Hepatocyte (in vitro differentiated cells): ENCODE measurements around the gene SFRP5. TPM values are rescaled to one million over a fixed set of nuclear protein-coding genes. Genes with fewer than 3 reads are reported as not detected.

Experiments
- DNase-seq: peaks from one replicate; pipeline ENCODE4 v3.0.0-alpha.2; 2016; ENCODE audit warnings: low spot score
- H2AFZ ChIP-seq: fragments of 200-600 bp; sonication (generic); 2 replicates; pipeline ENCODE4 v1.6.0; 2016; ENCODE audit warnings: antibody characterized with exemption, mild to moderate bottlenecking
- H3K27ac ChIP-seq: fragments of 200-600 bp; sonication (generic); 2 replicates; pipeline ENCODE4 v1.5.1; 2016; ENCODE audit warnings: mild to moderate bottlenecking
- H3K27me3 ChIP-seq: fragments of 200-600 bp; sonication (generic); 2 replicates; pipeline ENCODE4 v1.6.1; 2016
- H3K36me3 ChIP-seq: fragments of 200-600 bp; sonication (generic); replicated peaks from 2 replicates; pipeline ENCODE4 v1.5.1; 2016; ENCODE audit warnings: low read depth; ENCODE audit not compliant: insufficient read depth
- H3K4me1 ChIP-seq: fragments of 200-600 bp; sonication (generic); 2 replicates; pipeline ENCODE4 v1.5.1; 2016; ENCODE audit warnings: mild to moderate bottlenecking, moderate library complexity; ENCODE audit not compliant: insufficient read depth
- H3K4me2 ChIP-seq: fragments of 200-600 bp; sonication (generic); 2 replicates; pipeline ENCODE4 v1.6.0; 2016
- H3K4me3 ChIP-seq: fragments of 200-600 bp; sonication (generic); 2 replicates; pipeline ENCODE4 v1.5.1; 2016; ENCODE audit warnings: mild to moderate bottlenecking
- H3K79me2 ChIP-seq: fragments of 200-600 bp; sonication (generic); 2 replicates; pipeline ENCODE4 v1.6.0; 2017; ENCODE audit warnings: mild to moderate bottlenecking
- H3K9me2 ChIP-seq: fragments of 200-600 bp; sonication (generic); replicated peaks from 2 replicates; pipeline ENCODE4 v1.6.0; 2017; ENCODE audit warnings: mild to moderate bottlenecking; ENCODE audit not compliant: insufficient read depth
- H3K9me3 ChIP-seq: fragments of 200-600 bp; sonication (generic); 2 replicates; pipeline ENCODE4 v1.5.1; 2016; ENCODE audit warnings: low read depth, mild to moderate bottlenecking
- H4K20me1 ChIP-seq: fragments of 200-600 bp; sonication (generic); 2 replicates; pipeline ENCODE4 v1.6.0; 2016; ENCODE audit warnings: mild to moderate bottlenecking; ENCODE audit not compliant: insufficient read depth, poor library complexity, severe bottlenecking
- EZH2 ChIP-seq: fragments of 200-600 bp; sonication (generic); IDR thresholded peaks from 2 replicates; pipeline ENCODE4 v1.6.1; 2016; ENCODE audit warnings: antibody characterized with exemption, mild to moderate bottlenecking, borderline replicate concordance
- EZH2phosphoT487 ChIP-seq: fragments of 200-600 bp; sonication (generic); IDR thresholded peaks from one replicate; pipeline ENCODE4 v1.6.1; 2018; ENCODE audit warnings: antibody characterized with exemption, mild to moderate bottlenecking, low read depth, moderate library complexity; ENCODE audit not compliant: unreplicated experiment, severe bottlenecking
- WGBS: methylation state at CpG from one replicate; pipeline ENCODE4 v1.1.6; 2016; ENCODE audit warnings: low lambda C conversion rate; ENCODE audit errors: missing lambda C conversion rate; 5-methylcytosine and 5-hydroxymethylcytosine counted together
- polyA plus RNA-seq: library from polyadenylated mRNA; unstranded; fragments of >200 nt; fragmentation: Nextera tagmentation; extraction: Ambion mirVana; gene quantifications from 2 replicates; pipeline ENCODE4 v1.2.1, GENCODE V29; 2016
- total RNA-seq: library from RNA; depleted of rRNA; stranded (reverse); fragments of >200 nt; gene quantifications from 2 replicates; pipeline ENCODE4 v1.2.3, GENCODE V29; 2014
- TF ChIP-seq, protein P1 (sequence below): fragments of 200-600 bp; sonication (generic); IDR thresholded peaks from 2 replicates; pipeline ENCODE4 v1.5.1; 2016; ENCODE audit warnings: antibody characterized with exemption, mild to moderate bottlenecking; ENCODE audit not compliant: poor library complexity

SFRP5 gene
- total and polyA plus RNA-seq, 2 experiments from 2014 or later = 17.2 to 48.9 TPM

DNA sequence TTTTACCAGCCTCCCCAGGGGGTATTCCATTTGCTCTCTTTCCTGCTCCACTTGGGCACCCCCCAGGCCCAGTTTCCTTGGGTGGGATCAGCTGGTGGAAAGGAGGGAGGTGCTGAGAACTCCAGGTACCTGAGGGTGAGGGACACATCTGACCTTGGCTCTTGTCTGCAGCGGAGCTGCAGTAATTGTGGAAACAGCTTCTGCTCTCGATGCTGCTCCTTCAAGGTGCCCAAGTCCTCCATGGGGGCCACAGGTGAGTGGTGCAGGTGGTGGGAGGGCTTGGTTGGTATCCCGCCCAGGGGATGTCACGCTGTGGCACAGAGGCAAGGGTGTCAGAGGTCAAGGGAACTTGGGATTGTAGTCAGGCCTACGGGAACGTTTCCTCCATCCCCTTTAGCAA is 14.3 kb downstream of the SFRP5 start:
- no peaks in the 10 kb centered on the region for H3K9me2 ChIP-seq
- H3K27me3 ChIP-seq = no peaks in the 10 kb centered on the region
- DNase-seq = no peak
- 99% methylated on average over 6 of the region's 6 CpGs for WGBS
- H3K4me2 ChIP-seq = no peak overlapping the region
- no peaks in the 10 kb centered on the region for H4K20me1 ChIP-seq
- H3K9me3 ChIP-seq = no peaks in the 10 kb centered on the region
- no peak overlapping the region for H2AFZ ChIP-seq
- no peaks in the 10 kb centered on the region for H3K4me1 ChIP-seq
- H3K27ac ChIP-seq = no peak overlapping the region
- no peaks in the 10 kb centered on the region for H3K36me3 ChIP-seq
- no peaks in the 10 kb centered on the region for H3K79me2 ChIP-seq
- no peak for TF ChIP-seq EZH2phosphoT487
- TF ChIP-seq, protein P1, sequence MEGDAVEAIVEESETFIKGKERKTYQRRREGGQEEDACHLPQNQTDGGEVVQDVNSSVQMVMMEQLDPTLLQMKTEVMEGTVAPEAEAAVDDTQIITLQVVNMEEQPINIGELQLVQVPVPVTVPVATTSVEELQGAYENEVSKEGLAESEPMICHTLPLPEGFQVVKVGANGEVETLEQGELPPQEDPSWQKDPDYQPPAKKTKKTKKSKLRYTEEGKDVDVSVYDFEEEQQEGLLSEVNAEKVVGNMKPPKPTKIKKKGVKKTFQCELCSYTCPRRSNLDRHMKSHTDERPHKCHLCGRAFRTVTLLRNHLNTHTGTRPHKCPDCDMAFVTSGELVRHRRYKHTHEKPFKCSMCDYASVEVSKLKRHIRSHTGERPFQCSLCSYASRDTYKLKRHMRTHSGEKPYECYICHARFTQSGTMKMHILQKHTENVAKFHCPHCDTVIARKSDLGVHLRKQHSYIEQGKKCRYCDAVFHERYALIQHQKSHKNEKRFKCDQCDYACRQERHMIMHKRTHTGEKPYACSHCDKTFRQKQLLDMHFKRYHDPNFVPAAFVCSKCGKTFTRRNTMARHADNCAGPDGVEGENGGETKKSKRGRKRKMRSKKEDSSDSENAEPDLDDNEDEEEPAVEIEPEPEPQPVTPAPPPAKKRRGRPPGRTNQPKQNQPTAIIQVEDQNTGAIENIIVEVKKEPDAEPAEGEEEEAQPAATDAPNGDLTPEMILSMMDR = no peak
- no peak for TF ChIP-seq EZH2
- no peak overlapping the region for H3K4me3 ChIP-seq

DNA sequence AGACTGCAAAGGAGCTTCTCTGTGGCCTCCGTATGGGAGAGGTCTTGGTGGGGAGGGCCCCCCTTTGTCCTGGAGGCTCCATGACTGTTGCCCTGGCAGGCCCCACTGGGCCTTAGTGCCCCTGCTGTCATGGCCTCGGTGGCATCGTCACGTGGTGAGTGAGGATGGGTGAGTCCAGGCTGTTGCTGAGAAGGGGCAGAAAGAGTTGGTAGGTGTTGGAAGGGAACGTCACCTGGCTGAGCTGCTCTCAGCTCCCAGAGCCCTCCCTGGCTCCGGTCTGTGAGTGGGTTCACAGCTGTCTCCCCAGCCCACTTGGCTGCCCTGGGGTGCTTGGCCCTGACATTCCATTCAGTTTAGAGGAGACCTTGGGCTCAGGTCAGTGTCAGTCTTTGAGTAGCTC is 16.1 kb downstream of the SFRP5 start:
- no peaks in the 10 kb centered on the region for H4K20me1 ChIP-seq
- 98% methylated on average over 6 of the region's 6 CpGs for WGBS
- H3K27ac ChIP-seq = no peak overlapping the region
- H3K79me2 ChIP-seq = no peaks in the 10 kb centered on the region
- no peak for DNase-seq
- no peaks in the 10 kb centered on the region for H3K27me3 ChIP-seq
- no peak overlapping the region for H3K4me2 ChIP-seq
- H3K36me3 ChIP-seq = no peaks in the 10 kb centered on the region
- no peak overlapping the region for H3K4me3 ChIP-seq
- TF ChIP-seq, protein P1 = no peak
- TF ChIP-seq EZH2 = no peak
- TF ChIP-seq EZH2phosphoT487 = no peak
- H3K9me2 ChIP-seq = no peaks in the 10 kb centered on the region
- no peaks in the 10 kb centered on the region for H3K4me1 ChIP-seq
- H2AFZ ChIP-seq = no peak overlapping the region
- H3K9me3 ChIP-seq = no peaks in the 10 kb centered on the region

DNA sequence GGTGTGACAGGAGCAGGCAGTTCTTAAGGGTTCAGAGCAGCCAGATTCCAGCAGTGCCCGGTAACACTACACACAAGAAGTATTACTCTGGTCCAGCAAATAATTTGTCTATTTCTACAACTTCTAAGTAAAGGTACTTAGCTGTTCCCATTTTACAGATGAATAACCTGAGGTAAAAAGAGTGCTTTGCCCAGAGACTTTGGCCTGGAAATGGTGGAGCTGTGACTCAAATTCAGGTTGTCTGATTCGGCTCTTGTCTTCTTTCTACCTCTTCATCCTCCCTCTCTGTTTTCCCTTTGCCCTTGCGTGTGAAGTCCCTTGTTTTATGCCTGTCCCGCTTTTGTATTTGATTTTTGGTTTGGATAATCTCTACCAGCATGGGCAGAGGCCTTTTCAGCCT is 17.1 kb downstream of the SFRP5 start:
- Histone ChIP-seq H4K20me1 (no peaks in the 10 kb centered on the region), H3K4me3 (no peak overlapping the region), H3K79me2 (no peaks in the 10 kb centered on the region), H3K4me2 (no peak overlapping the region), H3K4me1 (no peaks in the 10 kb centered on the region), H3K9me2 (no peaks in the 10 kb centered on the region), H3K36me3 (no peaks in the 10 kb centered on the region), H3K9me3 (no peaks in the 10 kb centered on the region), H2AFZ (no peak overlapping the region), H3K27ac (no peak overlapping the region), H3K27me3 (no peaks in the 10 kb centered on the region)
- no peak for DNase-seq
- TF ChIP-seq EZH2 = no peak
- TF ChIP-seq, protein P1 = no peak
- 48% methylated on average over 4 of the region's 4 CpGs for WGBS

DNA sequence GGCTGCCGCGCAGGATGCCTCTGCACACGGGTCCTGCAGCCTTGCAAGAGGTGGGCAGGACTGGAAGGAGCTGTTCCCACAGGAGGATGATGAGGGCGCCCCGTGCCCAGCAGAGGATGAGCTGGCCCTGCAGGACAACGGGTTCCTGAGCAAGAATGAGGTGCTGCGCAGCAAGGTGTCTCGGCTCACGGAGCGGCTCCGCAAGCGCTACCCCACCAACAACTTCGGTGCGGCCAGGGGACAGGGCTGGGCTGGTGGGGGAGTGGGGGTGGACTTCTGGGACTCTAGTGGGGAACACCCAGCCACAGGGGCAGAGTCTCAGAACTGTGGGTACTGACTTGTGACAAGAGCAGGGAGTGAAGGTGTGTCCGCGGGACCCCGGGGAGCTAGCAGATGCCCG is 18.8 kb downstream of the SFRP5 start:
- no peaks in the 10 kb centered on the region for H3K4me1 ChIP-seq
- H3K4me3 ChIP-seq = no peak overlapping the region
- H4K20me1 ChIP-seq = no peaks in the 10 kb centered on the region
- H3K27me3 ChIP-seq = no peaks in the 10 kb centered on the region
- H3K4me2 ChIP-seq = no peak overlapping the region
- H3K9me2 ChIP-seq = no peaks in the 10 kb centered on the region
- DNase-seq = no peak
- no peak for TF ChIP-seq EZH2phosphoT487
- no peak overlapping the region for H3K27ac ChIP-seq
- H3K79me2 ChIP-seq = no peaks in the 10 kb centered on the region
- over 99% methylated on average over 16 of the region's 18 CpGs for WGBS
- H3K36me3 ChIP-seq = no peaks in the 10 kb centered on the region
- no peak overlapping the region for H2AFZ ChIP-seq
- no peaks in the 10 kb centered on the region for H3K9me3 ChIP-seq
